Naive thymus-derived CD4-positive, alpha-beta T cell (primary cell): ENCODE data around the gene ATP9B. TPM values are rescaled to one million over a fixed set of nuclear protein-coding genes. Genes with fewer than 3 reads are reported as not detected.

Experiments used
- ATAC-seq: fragments of 150-1000 bp; cut with Tn5 transposase; 2 replicates; pipeline ENCODE4 v1.10.0; 2021; ENCODE audit warnings: mild to moderate bottlenecking, moderate library complexity
- CTCF ChIA-PET: fragments of 350-600 bp; sonication (Branson Sonifier 250); formaldehyde crosslinking; loops from one replicate; lab custom pipeline; 2021; ENCODE audit warnings: antibody characterized with exemption; lab: Charles Lee
- POLR2A ChIA-PET: fragments of 350-600 bp; sonication (Branson Sonifier 250); formaldehyde crosslinking; loops from one replicate; lab custom pipeline; 2021; ENCODE audit warnings: antibody characterized with exemption, inconsistent platforms; lab: Charles Lee
- DNase-seq, 9 donors: peaks; one replicate each; pipeline versions ENCODE4 v3.0.0 to v3.0.0-alpha.2; 2020 to 2022; ENCODE audit warnings: mixed read lengths in 1 of 9
- H3K27ac ChIP-seq: one replicate; pipeline ENCODE4 v1.7.0; 2013; ENCODE audit warnings: mild to moderate bottlenecking, low read depth, low read length, moderate library complexity
- H3K27me3 ChIP-seq, 2 donors: one replicate each; pipeline ENCODE4 v1.7.0; 2013; ENCODE audit warnings: low read length in 2 of 2, mild to moderate bottlenecking in 2 of 2, moderate library complexity in 2 of 2; ENCODE audit not compliant: control insufficient read depth in 2 of 2, insufficient read depth in 2 of 2
- H3K36me3 ChIP-seq, 3 experiments: 1 replicate in 2 of 3; 2 replicates in 1 of 3; pipeline ENCODE4 v1.7.0; 2013; ENCODE audit warnings: low read length in 3 of 3, mild to moderate bottlenecking in 3 of 3, moderate library complexity in 1 of 3; ENCODE audit not compliant: insufficient read depth in 3 of 3, control insufficient read depth in 2 of 3
- H3K4me1 ChIP-seq, 2 donors: one replicate each; pipeline ENCODE4 v1.7.0; 2013; ENCODE audit warnings: low read length in 2 of 2, mild to moderate bottlenecking in 2 of 2, moderate library complexity in 1 of 2; ENCODE audit not compliant: control insufficient read depth in 2 of 2, insufficient read depth in 2 of 2
- H3K4me3 ChIP-seq: 2 replicates; pipeline ENCODE4 v1.7.0; 2013; ENCODE audit warnings: mild to moderate bottlenecking, low read length
- H3K9me3 ChIP-seq, 3 experiments: 1 replicate in 2 of 3; 2 replicates in 1 of 3; pipeline ENCODE4 v1.7.0; 2013; ENCODE audit warnings: low read length in 3 of 3; ENCODE audit not compliant: control insufficient read depth in 2 of 3
- H3K27ac Mint-ChIP-seq, 9 donors: one replicate each; pipeline ENCODE4 v1.8.0; 2020 to 2022; ENCODE audit warnings: mixed read lengths in 9 of 9, mild to moderate bottlenecking in 8 of 9, moderate library complexity in 5 of 9, inconsistent platforms in 2 of 9
- H3K27me3 Mint-ChIP-seq, 5 donors: one replicate each; pipeline ENCODE4 v1.8.0; 2021 to 2022; ENCODE audit warnings: mixed read lengths in 5 of 5, mild to moderate bottlenecking in 1 of 5
- H3K36me3 Mint-ChIP-seq, 5 donors: one replicate each; pipeline ENCODE4 v1.8.0; 2020 to 2022; ENCODE audit warnings: mixed read lengths in 5 of 5, mild to moderate bottlenecking in 3 of 5, inconsistent platforms in 1 of 5
- H3K4me1 Mint-ChIP-seq, 7 donors: one replicate each; pipeline ENCODE4 v1.8.0; 2020 to 2022; ENCODE audit warnings: mixed read lengths in 7 of 7, mild to moderate bottlenecking in 3 of 7, inconsistent platforms in 1 of 7
- H3K4me3 Mint-ChIP-seq, 10 donors: one replicate each; pipeline ENCODE4 v1.8.0; 2020 to 2022; ENCODE audit warnings: mild to moderate bottlenecking in 10 of 10, mixed read lengths in 10 of 10, moderate library complexity in 6 of 10, inconsistent platforms in 2 of 10
- H3K9me3 Mint-ChIP-seq, 11 donors: one replicate each; pipeline ENCODE4 v1.8.0; 2020 to 2022; ENCODE audit warnings: mixed read lengths in 11 of 11, mild to moderate bottlenecking in 4 of 11, inconsistent platforms in 1 of 11, moderate library complexity in 1 of 11
- intact Hi-C, 2 donors: fragments of 100-400 bp; cut with micrococcal nuclease; formaldehyde crosslinking; loops; one replicate each; pipeline ENCODE4 v1.15.1; 2023
- polyA plus RNA-seq, 2 donors: library from polyadenylated mRNA; unstranded; fragments of 300-500 nt; fragmentation: Illumina TruSeq; gene quantifications; one replicate each; pipeline ENCODE4 v1.2.3, GENCODE V29; 2021
- total RNA-seq, 6 experiments: library from RNA in 5 of 6; stranded (reverse) in 5 of 6; gene quantifications; 1 replicate in 5 of 6; 2 replicates in 1 of 6; pipeline ENCODE4 v1.2.3 and lab custom pipeline; 2021 to 2026

ATP9B gene
- total and polyA plus RNA-seq, 7 experiments from 2014 or later: 21.3 to 90.5 (median 79.4) TPM

DNA sequence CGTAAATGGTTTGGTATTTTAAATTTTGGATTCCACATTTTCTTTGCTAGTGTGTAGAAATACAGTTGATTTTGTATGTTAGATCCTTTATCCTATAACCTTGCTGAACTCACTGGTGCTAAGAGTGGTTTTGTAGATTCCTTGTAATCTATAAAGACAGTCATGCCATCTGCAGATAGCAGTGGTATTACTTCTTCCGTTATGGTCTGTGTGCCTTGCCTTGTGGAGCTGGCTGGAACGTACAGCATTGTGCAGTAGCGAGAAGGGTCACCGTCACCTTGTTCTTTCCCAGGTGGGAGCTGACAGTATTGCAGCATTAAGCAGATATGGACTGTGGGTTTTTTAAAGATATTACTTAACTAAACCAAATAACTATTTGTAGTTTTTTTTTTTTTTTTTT, 33.7 kb downstream of the ATP9B start:
- H3K36me3 Mint-ChIP-seq: peaks cover 6 to 59% (median 40%) of the 10 kb centered on the region in 5 donors
- Histone ChIP-seq H3K4me1 (no peaks in the 10 kb centered on the region), H3K36me3 (peaks cover 0 to 4% (median 0%) of the 10 kb centered on the region in 3 experiments), H3K4me3 (no peak overlapping the region), H3K27me3 (no peaks in the 10 kb centered on the region), H3K27ac (no peak overlapping the region), H3K9me3 (no peaks in the 10 kb centered on the region)
- peaks cover 2 to 54% (median 50%) of the 10 kb centered on the region in 7 donors for H3K4me1 Mint-ChIP-seq
- DNase-seq (no peak), ATAC-seq (no peak)
- H3K4me3 Mint-ChIP-seq: no peak overlapping the region
- CTCF ChIA-PET: no interaction called here
- H3K27me3 Mint-ChIP-seq: no peaks in the 10 kb centered on the region
- intact Hi-C loops: no loop called here
- POLR2A ChIA-PET: no interaction called here
- peak overlapping the region in 1 of 9 donors; percentile 23 for H3K27ac Mint-ChIP-seq
- peaks cover 0 to 11% (median 5%) of the 10 kb centered on the region in 11 donors for H3K9me3 Mint-ChIP-seq

DNA sequence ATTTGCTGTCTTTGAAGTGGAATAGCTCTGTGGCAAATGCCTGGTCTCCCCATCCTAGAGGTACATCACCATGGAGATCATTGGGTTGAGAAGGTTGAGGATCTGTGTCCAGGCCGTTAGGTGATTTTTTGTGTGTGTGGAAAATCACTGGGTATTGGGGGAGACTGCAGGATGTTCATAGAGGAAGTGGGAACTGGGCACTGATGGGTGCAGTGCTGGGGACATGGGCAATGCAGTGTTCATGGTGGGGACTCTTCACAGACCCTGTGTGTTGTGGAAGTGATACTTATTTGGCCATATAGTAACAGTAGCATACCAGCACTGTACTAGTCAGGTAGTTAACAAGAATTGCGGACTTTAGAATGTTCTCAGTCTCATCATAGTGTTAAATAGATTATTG, 34.9 kb downstream of the ATP9B start:
- intact Hi-C loops: no loop called here
- H3K27ac ChIP-seq: no peak overlapping the region
- Mint-ChIP-seq H3K27me3 (no peaks in the 10 kb centered on the region), H3K36me3 (peaks cover under 1 to 52% (median 34%) of the 10 kb centered on the region in 5 donors), H3K4me1 (peaks cover 2 to 60% (median 52%) of the 10 kb centered on the region in 7 donors), H3K4me3 (peak overlapping the region in 2 of 10 donors; percentile 8 to 44), H3K27ac (peak overlapping the region in 2 of 9 donors; percentile 22 to 38), H3K9me3 (peaks cover 0 to 5% (median 3%) of the 10 kb centered on the region in 11 donors)
- H3K36me3 ChIP-seq: no peaks in the 10 kb centered on the region
- POLR2A ChIA-PET: no interaction called here
- H3K4me3 ChIP-seq: no peak overlapping the region
- CTCF ChIA-PET: no interaction called here
- DNase-seq (no peak), ATAC-seq (no peak)
- H3K27me3 ChIP-seq: no peaks in the 10 kb centered on the region
- no peaks in the 10 kb centered on the region for H3K4me1 ChIP-seq
- H3K9me3 ChIP-seq: no peaks in the 10 kb centered on the region

DNA sequence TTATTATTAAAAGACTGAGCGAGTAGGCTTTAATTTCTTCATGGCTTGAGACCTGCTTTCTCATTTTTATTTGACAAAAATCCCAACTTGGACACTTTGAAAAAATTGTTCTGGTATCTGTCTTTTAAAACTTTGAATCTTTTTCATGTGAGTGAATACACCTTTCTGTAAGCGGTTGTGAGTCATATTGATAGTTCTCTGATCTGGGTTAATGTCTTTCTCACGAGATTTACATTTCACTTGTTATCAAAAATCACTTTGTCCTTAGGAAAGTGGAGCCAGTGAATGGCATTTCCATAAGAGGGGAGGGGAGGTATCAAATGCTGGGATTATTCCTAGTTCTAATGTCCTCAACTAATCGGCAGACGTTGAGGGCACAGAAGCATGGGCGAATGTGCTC, 36.3 kb downstream of the ATP9B start:
- H3K4me3 ChIP-seq: no peak overlapping the region
- no peak for DNase-seq
- no peaks in the 10 kb centered on the region for H3K9me3 ChIP-seq
- ATAC-seq: no peak
- no peak overlapping the region for H3K27ac ChIP-seq
- intact Hi-C loops: no loop called here
- H3K4me1 ChIP-seq: no peaks in the 10 kb centered on the region
- Mint-ChIP-seq H3K9me3 (peaks cover 0 to 2% (median 0%) of the 10 kb centered on the region in 11 donors), H3K27me3 (no peaks in the 10 kb centered on the region), H3K27ac (peak overlapping the region in 1 of 9 donors; percentile 72), H3K4me1 (peaks cover 2 to 60% (median 50%) of the 10 kb centered on the region in 7 donors), H3K36me3 (peaks cover 0 to 50% (median 27%) of the 10 kb centered on the region in 5 donors), H3K4me3 (no peak overlapping the region)
- POLR2A ChIA-PET: no interaction called here
- no peaks in the 10 kb centered on the region for H3K27me3 ChIP-seq
- CTCF ChIA-PET: no interaction called here
- peaks cover 0 to 2% (median 0%) of the 10 kb centered on the region in 3 experiments for H3K36me3 ChIP-seq

DNA sequence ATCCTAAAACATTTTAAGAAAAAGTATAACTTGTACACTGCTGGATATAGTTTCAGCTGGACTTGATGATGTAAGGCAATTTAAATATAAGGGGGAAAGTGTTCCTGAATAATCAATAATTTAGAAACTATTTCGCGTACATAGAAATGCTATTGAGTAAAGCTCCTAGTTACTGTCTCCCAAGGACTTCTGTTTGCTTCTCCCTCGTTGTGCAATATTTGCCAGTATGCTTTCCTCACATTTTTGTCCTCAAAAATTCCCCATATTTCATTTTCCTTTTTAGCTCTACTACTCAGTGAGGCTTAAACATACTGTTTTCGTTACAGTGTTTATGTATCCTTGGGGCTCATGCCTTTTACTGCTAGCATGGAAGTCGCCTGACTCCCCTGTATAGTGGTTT, 36.9 kb downstream of the ATP9B start:
- intact Hi-C loops: no loop called here
- ChIA-PET POLR2A (no interaction called here), CTCF (interaction anchor here (0.6 kb wide), 1 partner anchor 231 kb away, joined by 3 read pairs; no protein-coding TSS in a partner anchor)

DNA sequence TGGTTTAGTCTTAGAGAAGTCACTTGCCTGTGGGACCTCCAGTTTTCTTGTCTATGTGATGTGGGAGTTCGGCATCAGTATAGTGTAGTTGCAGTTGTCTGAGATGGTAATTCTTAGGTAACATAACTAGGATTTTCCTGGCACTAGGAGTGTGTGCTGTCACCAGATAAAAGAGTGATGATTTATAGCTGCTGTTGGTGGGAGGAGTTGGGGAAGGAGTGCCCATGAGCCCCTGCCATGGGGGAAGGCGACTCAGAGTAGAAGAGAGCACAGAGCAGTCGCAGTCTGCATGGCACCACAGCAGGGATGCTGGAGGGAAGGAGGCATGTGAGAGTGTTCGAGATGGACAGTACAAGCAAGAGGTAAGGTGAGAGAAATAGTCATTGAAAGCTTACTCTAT, 38.7 kb downstream of the ATP9B start:
- no peaks in the 10 kb centered on the region for H3K4me1 ChIP-seq
- CTCF ChIA-PET: no interaction called here
- no peaks in the 10 kb centered on the region for H3K27me3 ChIP-seq
- no peaks in the 10 kb centered on the region for H3K9me3 Mint-ChIP-seq
- peaks cover 2 to 40% (median 32%) of the 10 kb centered on the region in 7 donors for H3K4me1 Mint-ChIP-seq
- DNase-seq (no peak), ATAC-seq (no peak)
- peaks cover 0 to 11% (median 0%) of the 10 kb centered on the region in 3 experiments for H3K36me3 ChIP-seq
- H3K4me3 ChIP-seq: no peak overlapping the region
- H3K27ac Mint-ChIP-seq: peak overlapping the region in 2 of 9 donors; percentile 22 to 27
- intact Hi-C loops: no loop called here
- POLR2A ChIA-PET: no interaction called here
- peaks cover 0 to 28% (median 9%) of the 10 kb centered on the region in 5 donors for H3K36me3 Mint-ChIP-seq
- H3K27ac ChIP-seq: no peak overlapping the region
- no peaks in the 10 kb centered on the region for H3K9me3 ChIP-seq
- peak overlapping the region in 1 of 10 donors; percentile 2 for H3K4me3 Mint-ChIP-seq
- no peaks in the 10 kb centered on the region for H3K27me3 Mint-ChIP-seq

More for the DNA sequence above, 36.9 kb downstream of the ATP9B start:
- H3K27me3 Mint-ChIP-seq: no peaks in the 10 kb centered on the region
- Histone ChIP-seq H3K4me1 (no peaks in the 10 kb centered on the region), H3K9me3 (no peaks in the 10 kb centered on the region), H3K27me3 (no peaks in the 10 kb centered on the region), H3K27ac (no peak overlapping the region), H3K36me3 (peaks cover 0 to 3% (median 0%) of the 10 kb centered on the region in 3 experiments), H3K4me3 (no peak overlapping the region)
- H3K36me3 Mint-ChIP-seq: peaks cover 0 to 44% (median 21%) of the 10 kb centered on the region in 5 donors
- H3K4me3 Mint-ChIP-seq: no peak overlapping the region
- DNase-seq: no peak
- no peak overlapping the region for H3K27ac Mint-ChIP-seq
- H3K9me3 Mint-ChIP-seq: no peaks in the 10 kb centered on the region
- peaks cover 2 to 55% (median 47%) of the 10 kb centered on the region in 7 donors for H3K4me1 Mint-ChIP-seq
- ATAC-seq: no peak

DNA sequence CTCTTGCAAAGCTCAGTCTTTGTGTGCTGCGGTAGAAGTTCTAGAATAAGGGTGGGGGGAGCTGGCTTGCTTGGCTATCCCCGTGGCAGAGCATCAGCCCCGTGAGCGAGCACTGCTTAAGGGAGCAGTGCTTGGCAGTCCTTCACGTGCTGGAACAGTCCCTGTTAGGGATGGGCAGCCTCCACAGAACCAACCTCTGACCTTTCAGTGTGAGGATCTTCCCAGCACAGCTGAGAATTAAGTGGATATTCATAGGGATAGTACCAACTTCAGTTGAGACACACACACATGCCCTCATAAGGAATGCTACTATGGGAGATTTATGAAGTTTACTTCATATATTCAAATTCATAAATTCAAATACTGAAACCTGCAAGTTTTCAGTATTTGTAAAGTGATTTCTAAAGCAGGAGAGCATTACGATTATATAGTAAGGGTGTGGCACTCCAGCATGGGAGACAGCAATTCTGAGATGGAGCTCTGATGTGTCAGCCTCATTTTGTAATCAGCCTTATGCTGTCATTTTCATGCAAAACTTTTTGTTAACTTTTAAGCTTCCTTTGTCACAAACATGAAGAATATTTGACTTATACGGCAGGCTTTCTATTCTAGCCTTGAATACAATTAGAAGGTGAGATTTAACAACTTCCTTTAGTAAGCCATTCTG, 39.5 kb downstream of the ATP9B start:
- CTCF ChIA-PET: no interaction called here
- peak; percentile 31 for ATAC-seq

More for the DNA sequence above, 39.5 kb downstream of the ATP9B start:
- H3K27me3 Mint-ChIP-seq: no peaks in the 10 kb centered on the region
- no peak overlapping the region for H3K4me3 Mint-ChIP-seq
- Histone ChIP-seq H3K36me3 (peaks cover 0 to 15% (median 0%) of the 10 kb centered on the region in 3 experiments), H3K9me3 (no peaks in the 10 kb centered on the region), H3K27ac (no peak overlapping the region), H3K4me1 (no peaks in the 10 kb centered on the region), H3K4me3 (no peak overlapping the region), H3K27me3 (no peaks in the 10 kb centered on the region)
- peaks cover 0 to 24% (median 11%) of the 10 kb centered on the region in 5 donors for H3K36me3 Mint-ChIP-seq
- DNase-seq: no peak
- peak overlapping the region in 1 of 9 donors; percentile 14 for H3K27ac Mint-ChIP-seq
- no peaks in the 10 kb centered on the region for H3K9me3 Mint-ChIP-seq
- H3K4me1 Mint-ChIP-seq: peaks cover under 1 to 32% (median 24%) of the 10 kb centered on the region in 7 donors
- intact Hi-C loops: no loop called here
- POLR2A ChIA-PET: interaction anchor here (0.8 kb wide), 1 partner anchor 33 kb away, joined by 3 read pairs; no protein-coding TSS in a partner anchor
